HEK293 (cell line): ENCODE measurements around the gene SERGEF.

ENCODE experiments used
- ZNF548 ChIP-seq: fragments of 450-650 bp; formaldehyde crosslinking; IDR thresholded peaks from 2 replicates; pipeline ENCODE4 v1.5.1; 2016; ENCODE audit warnings: missing biosample characterization, missing genetic modification characterization
- ZNF623 ChIP-seq: fragments of 450-650 bp; formaldehyde crosslinking; IDR thresholded peaks from 2 replicates; pipeline ENCODE4 v1.5.1; 2016; ENCODE audit warnings: missing biosample characterization, missing genetic modification characterization

- TF ChIP-seq ZNF623 (tag by site-specific recombination) (no peak), ZNF548 (tag by site-specific recombination) (no peak)
Measured at GRCh38 chr11:17960091-17960490, 52.8 kb downstream of the SERGEF start.
